IPS DF 19.7 (cell line): ENCODE results near the gene DGKI.

ENCODE experiments used
- DNase-seq: peaks from one replicate; pipeline ENCODE4 v3.0.0-alpha.2; 2013; ENCODE audit warnings: low read depth, low spot score

The DGKI gene

GRCh38 chr7:137846827-137847567 is at the start of gene DGKI:
Gene DGKI (minus strand): TSS chr7:137846974.
- DNase-seq, result no peak

GRCh38 chr7:137895301-137896221 is 48.8 kb upstream of the DGKI start:
- no peak for DNase-seq

- DNase-seq, result no peak
Measured at GRCh38 chr7:137893143-137893742, 46.5 kb upstream of the DGKI start.

DNA sequence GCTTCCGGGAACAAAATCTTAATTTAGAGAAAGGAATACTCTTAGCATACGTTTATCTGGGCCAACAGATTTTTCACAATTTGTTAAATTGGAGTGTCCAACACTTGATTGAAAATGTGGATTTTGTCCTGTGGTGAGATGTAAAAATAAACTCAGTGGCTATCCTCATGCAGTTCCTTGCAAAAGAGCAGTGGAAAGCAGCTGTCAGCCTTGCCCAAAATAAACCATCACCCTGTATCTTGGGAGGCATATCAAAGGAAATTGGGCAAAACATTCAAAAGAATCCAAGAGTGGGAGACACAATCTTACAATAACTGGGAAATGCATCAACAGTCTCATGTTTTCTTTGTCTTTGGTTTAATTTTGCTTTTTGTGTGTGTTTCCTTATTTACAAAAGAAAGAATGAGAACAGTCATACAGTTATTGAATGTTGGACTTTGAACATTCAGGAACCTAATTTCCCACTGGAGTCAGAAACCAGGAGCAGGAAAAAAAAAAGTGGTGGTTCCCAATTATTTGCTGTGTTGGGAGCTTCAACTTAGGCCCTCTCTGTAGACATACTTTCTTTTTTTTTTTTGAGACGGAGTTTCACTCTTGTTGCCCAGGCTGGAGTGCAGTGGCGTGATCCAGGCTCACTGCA is 44.4 kb upstream of the DGKI start:
- no peak for DNase-seq

GRCh38 chr7:137890449-137890921 is 43.7 kb upstream of the DGKI start:
- no peak for DNase-seq

- DNase-seq, result no peak
Measured at GRCh38 chr7:137888241-137888640, 41.5 kb upstream of the DGKI start.

- DNase-seq, result no peak
Measured at GRCh38 chr7:137886746-137887145, 40.0 kb upstream of the DGKI start.

DNA sequence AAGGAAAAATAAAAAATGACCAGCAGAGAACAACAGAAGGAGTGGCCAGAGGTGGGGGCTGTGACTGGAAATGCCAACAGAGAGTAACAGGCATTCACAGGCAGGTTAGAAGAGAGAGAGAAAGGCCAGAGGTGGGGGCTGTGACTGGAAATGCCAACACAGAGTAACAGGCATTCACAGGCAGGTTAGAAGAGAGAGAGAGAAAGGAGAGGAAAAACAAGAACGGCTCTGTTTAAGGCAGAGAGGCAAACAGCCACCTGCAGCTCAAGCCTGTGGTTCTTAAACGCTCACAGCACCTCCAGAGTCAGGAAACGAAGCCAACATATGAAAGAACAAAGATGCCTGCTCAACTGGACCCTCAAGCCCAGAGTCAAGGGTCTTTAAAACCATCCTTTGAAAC is 39.5 kb upstream of the DGKI start:
- no peak for DNase-seq

GRCh38 chr7:137885678-137886077 is 38.9 kb upstream of the DGKI start:
- no peak for DNase-seq

- DNase-seq, result no peak
Measured at GRCh38 chr7:137882806-137883205, 36.0 kb upstream of the DGKI start.

- DNase-seq, result no peak
Measured at GRCh38 chr7:137882261-137882668, 35.5 kb upstream of the DGKI start.

DNA sequence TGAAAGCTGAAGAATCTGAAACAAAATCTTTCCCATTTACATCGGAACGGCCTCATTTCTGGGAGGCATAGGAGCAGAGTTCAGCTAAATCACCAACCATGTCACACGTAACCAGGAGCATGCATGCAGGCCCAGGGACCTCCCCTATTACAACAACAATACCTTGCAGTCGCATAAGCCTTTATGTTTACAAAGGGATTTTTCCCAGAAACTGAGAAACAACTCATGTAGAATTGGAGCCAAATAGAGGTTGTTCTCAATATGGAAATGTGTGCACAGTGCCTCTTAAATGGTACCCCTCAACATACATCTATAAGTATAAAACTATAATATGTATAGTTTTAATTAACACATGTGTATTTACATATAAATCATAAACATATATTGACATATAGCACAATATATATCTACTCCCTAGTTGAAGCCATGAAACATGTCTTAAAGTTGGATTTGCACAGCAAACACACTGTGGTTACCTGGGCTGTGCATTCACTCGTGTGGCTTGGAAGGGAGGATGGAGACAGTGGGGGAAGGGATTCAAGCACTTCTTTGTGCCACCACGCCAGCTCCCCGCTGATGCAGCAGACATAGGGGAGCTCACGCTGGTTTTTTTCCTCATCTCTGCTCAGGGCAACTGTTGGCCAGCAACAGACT is 35.0 kb upstream of the DGKI start:
- DNase-seq, result no peak

GRCh38 chr7:137880432-137880831 is 33.7 kb upstream of the DGKI start:
- no peak for DNase-seq

DNA sequence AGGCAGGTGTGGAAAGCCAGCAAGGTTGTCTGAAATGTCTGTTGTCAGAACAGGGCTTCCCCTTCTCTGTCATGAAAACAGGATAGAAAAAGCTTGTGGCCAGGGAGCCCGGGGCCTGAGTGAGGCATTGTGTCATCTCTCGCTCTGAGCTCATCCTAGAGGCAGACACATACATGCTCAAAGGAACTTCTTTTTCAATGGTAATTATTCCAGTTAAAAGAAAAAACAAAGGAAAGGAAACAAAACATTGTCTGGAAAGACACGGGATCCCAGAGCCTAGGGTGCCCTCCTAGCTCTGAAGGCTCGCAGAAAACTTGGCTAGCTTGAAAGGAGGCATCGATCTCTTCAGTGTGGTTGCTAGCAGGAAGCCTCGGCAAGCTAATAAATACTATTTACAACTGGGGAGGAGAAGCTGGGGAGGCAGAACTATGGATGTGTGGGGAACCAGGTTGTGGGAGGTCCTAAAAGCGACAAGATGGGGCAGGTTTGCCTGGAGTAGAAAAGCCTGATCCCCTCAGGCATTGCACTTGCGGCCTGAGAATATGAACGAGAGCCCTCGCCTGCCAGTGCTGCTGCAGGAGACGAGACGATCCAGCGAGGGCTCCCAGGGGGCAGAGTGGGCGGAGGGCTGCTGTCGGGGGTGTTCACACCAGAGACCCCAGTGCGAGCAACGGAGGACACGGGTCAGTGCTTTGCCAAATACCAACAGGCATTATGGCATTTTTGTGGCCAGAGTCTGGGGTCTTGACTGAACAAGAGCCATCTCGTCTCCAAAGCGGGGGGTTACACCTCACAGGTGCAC is 32.8 kb upstream of the DGKI start:
- DNase-seq, result peak; percentile 23

GRCh38 chr7:137878333-137878961 is 31.7 kb upstream of the DGKI start:
- DNase-seq, result no peak

GRCh38 chr7:137877027-137877675 is 30.4 kb upstream of the DGKI start:
- no peak for DNase-seq

DNA sequence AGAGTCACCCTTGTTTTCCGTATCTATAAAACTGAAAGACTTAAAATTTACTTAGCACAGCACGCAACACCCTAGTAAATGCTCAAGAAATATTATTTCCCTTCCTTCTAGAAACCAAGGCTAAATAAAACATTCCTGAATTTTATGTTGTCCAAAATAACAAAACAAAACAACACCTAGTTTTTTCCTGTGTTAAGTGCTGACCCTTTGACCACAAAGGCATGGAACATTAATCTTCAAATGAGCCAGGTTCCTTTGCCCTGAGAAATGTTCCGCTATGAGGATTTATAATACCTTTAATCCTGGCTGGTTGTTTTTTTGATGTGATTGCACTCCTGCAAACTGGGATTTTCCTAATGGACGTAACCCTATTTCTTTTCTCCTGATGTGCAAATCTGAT is 29.0 kb upstream of the DGKI start:
- DNase-seq, result no peak

GRCh38 chr7:137873979-137874777 is 27.4 kb upstream of the DGKI start:
- no peak for DNase-seq

DNA sequence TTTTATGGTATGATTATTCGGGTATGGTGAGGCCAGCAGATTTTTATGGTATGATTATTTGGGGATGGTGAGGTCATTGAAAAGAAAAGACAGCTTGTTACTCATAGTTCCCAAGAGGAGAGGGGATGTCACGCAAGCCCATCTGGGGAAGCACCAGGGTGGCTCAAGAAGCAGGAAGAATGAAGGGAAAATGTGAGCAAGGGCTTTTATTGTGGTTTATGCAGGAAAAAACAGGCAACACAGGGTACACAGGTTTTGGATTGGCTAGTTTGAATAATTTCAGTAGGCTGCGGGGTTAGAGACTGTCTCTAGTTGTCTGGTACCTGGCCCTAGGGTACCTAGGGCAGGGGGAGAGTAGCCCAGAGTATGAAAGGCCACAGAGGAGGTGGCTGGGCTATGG is 26.8 kb upstream of the DGKI start:
- no peak for DNase-seq
